CD4-positive, alpha-beta T cell treated with Interleukin-15 for 4 hours (primary cell): ENCODE measurements around the gene ZBTB45.
A peak's percentile ranks its signal among the peaks of the same experiment; 100 is the strongest.
"Not testable (repeated sequence)": the region's sequence is repeated elsewhere in the genome, so short reads cannot be mapped to it uniquely, and the experiment has no call there.

Experiments used
- DNase-seq: peaks from one replicate; pipeline ENCODE4 v3.0.0-alpha.2; 2020; ENCODE audit warnings: low spot score

Gene ZBTB45

DNA sequence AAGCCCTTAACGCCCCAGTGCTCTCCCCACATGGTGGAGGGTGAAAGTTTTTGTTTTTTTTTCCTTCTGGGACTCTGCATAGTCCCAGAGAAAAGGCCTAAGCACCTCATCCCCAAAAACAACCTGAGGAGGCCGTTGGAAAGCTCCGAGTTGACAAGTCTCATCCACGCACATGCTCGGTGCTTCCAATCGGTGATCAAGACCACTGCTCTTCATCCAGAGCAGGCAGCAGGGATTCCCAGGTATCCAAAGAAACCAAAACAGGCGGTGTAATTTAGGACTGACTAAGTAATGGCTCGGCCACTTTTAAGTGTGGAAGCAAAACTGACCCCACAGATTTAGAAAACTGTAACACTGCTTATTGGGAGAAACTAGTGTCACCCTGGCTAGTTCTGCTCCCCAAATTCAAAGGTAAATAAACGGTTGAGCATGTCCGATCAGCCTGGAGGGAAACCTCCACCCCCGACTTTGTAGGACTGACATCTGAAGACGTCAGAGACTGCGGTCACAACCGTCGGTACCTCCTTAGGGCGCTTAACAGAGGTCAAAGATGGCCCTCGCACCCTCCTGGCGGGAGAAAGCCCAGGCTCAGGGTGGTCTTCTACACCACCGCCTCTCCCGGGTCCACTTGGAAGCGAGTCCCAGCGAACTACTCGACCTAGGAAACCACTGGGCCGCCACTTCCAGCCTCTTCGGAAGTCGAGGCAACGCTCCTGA, 44.5 kb downstream of the ZBTB45 start:
- no peak for DNase-seq

DNA sequence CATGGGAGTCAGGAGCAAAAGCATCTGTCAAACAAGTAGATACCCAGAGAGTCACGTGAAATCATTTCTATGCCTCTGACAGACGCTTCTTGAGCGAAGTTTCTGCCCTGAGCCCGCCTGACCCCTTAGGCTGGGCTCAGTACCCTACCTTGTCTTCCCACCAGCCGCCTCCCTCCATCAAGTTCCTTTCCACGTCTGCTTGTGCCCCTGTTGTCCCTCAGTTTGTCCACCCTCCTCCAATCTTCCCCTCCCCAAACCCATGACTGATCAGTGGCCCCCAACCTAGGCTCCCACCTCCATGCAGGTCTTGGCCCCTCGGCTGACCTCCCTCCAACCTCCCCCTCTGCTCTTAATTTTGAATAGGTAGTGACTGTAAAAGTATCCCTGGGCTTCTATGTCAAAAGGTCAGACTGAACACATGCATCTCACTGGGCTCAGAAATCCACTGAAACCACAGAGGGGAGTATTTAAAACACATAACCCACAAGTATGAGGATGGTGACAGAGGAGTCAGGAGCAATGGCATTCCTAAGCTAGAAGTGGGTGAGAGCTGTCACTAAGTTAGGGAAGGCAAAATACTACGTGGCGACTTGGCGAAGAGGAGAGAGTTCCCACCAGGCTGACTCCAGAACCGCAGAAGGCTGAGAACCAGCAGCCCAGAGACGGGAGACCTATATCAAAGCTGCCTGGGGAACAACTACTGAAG, 45.2 kb downstream of the ZBTB45 start:
- DNase-seq = no peak

DNA sequence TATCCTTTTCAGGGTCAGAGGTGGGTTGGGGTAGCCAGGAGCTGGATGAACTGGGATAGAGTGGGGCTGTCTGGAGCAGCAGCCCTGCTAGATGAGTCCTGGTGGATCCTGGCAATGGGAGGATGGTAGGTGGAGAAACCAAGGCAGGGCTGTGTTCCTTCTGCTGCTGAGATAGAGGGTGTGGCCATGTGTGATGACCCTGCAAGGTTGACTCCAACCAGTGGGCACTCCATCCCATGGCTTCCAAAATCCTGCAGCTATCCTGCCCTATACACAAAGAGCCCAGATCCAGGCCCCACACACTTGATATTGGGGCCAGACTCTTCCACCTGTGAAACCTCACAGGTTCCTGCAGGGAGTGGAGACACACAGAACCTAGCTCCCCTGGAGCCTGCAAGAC, 45.8 kb downstream of the ZBTB45 start:
- DNase-seq = no peak

DNA sequence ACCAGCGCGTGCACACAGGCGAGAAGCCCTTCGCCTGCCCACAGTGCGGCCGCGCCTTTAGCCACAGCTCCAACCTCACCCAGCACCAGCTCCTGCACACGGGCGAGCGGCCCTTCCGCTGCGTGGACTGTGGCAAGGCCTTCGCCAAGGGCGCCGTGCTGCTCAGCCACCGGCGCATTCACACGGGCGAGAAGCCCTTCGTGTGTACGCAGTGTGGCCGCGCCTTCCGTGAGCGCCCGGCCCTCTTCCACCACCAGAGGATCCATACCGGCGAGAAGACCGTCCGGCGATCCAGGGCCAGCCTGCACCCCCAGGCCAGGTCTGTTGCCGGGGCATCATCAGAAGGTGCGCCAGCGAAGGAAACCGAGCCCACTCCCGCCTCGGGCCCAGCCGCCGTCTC, 47.9 kb downstream of the ZBTB45 start:
- DNase-seq = no peak

DNA sequence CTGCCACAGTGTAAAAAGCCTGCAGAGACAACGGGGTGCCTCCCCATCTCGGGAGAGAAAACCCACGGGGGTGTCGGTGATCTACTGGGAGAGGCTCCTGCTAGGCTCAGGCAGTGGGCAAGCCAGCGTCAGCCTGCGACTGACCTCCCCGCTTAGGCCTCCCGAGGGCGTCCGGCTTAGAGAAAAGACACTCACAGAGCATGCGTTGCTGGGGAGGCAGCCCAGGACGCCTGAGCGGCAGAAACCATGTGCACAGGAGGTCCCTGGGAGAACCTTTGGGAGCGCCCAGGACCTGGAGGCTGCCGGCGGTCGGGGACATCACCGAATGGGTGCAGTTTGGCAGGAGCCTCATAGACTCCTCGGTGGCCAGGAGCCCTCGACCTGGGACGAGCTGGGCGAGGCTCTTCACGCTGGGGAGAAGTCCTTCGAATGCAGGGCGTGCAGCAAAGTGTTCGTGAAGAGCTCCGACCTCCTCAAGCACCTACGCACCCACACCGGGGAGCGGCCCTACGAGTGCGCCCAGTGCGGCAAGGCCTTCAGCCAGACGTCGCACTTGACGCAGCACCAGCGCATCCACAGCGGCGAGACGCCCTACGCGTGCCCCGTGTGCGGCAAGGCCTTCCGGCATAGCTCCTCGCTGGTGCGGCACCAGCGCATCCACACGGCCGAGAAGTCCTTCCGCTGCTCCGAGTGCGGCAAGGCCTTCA, 48.6 kb downstream of the ZBTB45 start:
- DNase-seq = not testable (repeated sequence)

DNA sequence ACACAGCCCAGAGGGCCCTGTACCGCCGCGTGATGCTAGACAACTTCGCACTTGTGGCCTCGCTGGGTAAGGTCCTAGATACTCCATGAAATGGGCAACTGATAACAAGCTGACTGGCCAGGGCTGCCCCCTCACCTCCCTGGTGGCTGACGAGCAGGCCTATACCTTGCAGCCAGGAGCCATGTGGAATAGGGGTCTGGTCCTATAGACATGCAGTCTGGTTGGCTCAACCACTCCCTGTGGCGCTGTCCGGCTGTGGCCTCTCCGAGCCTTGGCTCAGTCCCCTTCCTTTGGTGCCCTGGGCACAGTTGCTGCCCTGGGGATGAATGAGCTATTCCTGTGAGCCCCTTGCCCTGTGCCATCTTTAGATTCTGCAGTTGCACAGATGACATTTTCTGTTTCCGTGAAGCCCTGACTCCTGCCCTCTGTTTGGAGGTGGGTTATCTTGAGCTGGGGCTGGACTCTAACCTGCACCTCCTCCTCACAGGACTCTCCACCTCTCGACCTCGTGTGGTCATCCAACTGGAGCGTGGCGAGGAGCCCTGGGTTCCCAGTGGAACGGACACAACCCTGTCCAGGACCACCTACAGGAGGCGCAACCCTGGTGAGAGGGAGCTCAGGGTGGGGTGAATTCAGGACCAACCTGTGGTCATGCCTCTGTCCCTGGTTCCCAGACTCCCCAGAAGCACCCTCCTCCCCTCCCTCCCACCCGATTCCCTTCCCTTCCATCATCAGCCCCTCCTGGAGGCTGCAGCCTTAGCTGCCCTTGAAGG, 50.2 kb downstream of the ZBTB45 start:
- no peak for DNase-seq

DNA sequence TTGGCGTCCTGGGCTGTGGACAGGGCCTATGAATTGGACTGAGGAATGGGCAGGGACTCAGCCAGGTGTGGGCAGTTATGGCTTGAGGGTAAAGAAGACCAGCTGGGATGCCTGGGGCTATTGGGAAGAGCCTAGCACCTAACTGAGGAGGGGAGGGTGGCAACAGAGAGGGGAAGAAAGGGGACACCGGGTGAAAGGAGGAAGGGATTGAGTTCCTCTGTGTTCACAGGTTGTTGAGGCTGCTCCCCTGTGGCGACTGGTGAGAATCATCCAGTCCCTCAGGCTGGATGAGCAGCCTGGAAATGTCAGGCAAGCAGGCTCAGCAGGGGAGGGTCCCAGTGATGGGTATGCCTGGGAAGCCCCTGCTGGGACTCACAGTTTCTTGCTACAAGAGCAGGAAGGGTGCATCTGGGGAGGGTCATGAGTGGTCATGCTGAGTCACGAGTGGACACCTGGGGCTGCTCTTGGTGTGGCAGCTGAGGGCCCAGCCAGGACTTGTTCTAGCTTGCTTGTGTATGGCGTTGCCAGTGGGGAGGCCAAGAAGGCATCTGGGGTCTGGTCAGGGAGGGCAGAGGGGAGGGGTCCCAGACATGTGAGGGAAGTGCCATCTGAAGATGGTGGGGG, 51.3 kb downstream of the ZBTB45 start:
- DNase-seq = no peak

DNA sequence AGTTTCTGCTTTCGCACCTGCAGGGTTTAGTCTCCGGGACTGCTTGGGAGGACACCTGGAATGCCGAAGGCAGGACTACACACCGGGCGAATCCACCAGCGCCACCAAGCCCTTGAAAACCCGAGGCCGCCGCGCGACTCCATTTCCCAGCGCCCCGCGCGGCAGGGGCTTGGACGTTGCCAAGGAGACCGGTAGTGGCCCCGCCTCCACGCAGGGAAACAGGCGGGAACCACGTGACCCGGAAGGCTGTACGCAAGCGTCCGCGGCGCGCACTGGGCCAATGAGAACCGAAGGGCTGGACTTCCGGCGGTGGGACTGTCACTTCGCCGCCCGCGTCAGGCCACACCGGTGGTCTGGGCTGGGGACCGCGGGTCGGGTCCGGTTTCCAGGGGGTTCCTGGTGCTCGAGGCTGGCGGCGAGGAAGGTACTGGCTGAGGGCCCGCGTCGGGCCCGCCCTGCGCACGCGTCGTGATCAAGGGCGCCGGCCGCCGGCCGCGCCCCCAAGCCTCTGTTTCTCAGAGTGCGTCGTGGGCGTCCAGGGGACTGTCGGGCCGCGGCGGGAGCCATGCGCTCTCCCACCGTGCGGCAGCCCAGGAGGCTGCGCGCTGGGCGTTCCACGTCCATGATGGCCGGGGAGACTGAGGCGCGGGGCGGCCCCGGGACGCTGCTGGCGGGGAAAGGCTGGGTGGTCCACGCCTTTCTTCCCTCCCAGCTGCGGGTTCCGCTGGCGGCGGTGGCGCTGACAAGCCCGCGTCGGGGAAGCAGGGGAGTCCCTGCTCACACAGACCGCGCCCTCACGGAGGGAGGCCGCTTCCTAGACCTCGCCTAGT, 52.6 kb downstream of the ZBTB45 start, which contains the start of gene ZNF324:
Gene ZNF324, plus strand, starts transcription at position 321 of the 830 bp plus-strand sequence. CDS start 2,106 bp downstream, outside the sequence.
- peak; percentile 96 for DNase-seq

DNA sequence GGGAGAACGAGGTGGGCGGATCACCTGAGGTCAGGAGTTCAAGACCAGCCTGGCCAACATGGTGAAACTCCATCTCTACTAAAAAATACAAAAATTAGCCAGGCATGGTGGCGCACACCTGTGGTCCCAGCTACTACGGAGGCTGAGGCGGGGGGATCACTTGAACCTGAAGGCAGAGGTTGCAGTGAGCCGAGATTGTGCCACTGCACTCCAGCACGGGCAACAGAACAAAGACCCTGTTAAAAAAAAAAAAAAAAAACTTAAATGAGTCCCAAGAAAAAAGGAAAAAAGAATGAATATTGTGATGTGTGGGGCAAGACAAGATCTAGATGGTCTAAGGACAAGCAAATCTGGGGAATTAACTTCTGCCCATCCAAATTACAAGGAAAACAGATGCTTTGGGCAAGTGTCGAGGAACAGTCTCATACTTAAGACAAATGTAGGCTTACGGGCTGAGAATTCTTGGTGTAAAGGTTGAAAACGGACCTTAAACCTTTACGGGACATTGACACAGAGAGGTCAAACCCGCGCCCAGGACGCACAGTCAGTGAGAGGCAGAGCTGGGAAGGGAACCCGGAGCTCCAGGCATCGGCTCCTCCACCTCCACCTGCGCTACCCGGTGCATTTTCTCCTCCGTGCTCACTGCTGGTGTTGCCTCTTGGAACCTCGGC, 53.4 kb downstream of the ZBTB45 start:
- DNase-seq = no peak
